Kidney epithelial cell (primary cell): ENCODE data around the gene P2RX3. TPM values are rescaled to one million over a fixed set of nuclear protein-coding genes. Genes with fewer than 3 reads are reported as not detected.

Experiments used
- DNase-seq: peaks from one replicate; pipeline ENCODE4 v3.0.0-alpha.2; 2010; ENCODE audit warnings: low read depth
- H3K27me3 ChIP-seq: 2 replicates; pipeline ENCODE4 v1.6.0; 2011; ENCODE audit warnings: low read length; ENCODE audit not compliant: control insufficient read depth, insufficient read depth
- H3K36me3 ChIP-seq: 2 replicates; pipeline ENCODE4 v1.5.1; 2011; ENCODE audit warnings: low read length; ENCODE audit not compliant: control insufficient read depth, insufficient read depth
- H3K4me3 ChIP-seq: 2 replicates; pipeline ENCODE4 v1.5.1; 2011; ENCODE audit warnings: low read depth, mild to moderate bottlenecking, control low read depth, low read length
- CTCF ChIP-seq: IDR thresholded peaks from 2 replicates; pipeline ENCODE4 v1.5.1; 2011; ENCODE audit warnings: mild to moderate bottlenecking, moderate library complexity, low read length, control low read depth, inconsistent platforms; ENCODE audit not compliant: insufficient read depth, poor library complexity, severe bottlenecking
- total RNA-seq: library from RNA; depleted of rRNA; stranded (reverse); fragments of >200 nt; gene quantifications from 2 replicates; pipeline ENCODE4 v1.2.3, GENCODE V29; 2015

P2RX3 gene
- total RNA-seq, 1 donor from 2014 or later = not detected

- DNase-seq = no peak
- Histone ChIP-seq H3K4me3 (no peak overlapping the region), H3K27me3 (no peaks in the 10 kb centered on the region), H3K36me3 (peaks cover 6% of the 10 kb centered on the region)
- no peak for TF ChIP-seq CTCF
Measured at GRCh38 chr11:57308426-57309060, 29.6 kb upstream of the P2RX3 start.

DNA sequence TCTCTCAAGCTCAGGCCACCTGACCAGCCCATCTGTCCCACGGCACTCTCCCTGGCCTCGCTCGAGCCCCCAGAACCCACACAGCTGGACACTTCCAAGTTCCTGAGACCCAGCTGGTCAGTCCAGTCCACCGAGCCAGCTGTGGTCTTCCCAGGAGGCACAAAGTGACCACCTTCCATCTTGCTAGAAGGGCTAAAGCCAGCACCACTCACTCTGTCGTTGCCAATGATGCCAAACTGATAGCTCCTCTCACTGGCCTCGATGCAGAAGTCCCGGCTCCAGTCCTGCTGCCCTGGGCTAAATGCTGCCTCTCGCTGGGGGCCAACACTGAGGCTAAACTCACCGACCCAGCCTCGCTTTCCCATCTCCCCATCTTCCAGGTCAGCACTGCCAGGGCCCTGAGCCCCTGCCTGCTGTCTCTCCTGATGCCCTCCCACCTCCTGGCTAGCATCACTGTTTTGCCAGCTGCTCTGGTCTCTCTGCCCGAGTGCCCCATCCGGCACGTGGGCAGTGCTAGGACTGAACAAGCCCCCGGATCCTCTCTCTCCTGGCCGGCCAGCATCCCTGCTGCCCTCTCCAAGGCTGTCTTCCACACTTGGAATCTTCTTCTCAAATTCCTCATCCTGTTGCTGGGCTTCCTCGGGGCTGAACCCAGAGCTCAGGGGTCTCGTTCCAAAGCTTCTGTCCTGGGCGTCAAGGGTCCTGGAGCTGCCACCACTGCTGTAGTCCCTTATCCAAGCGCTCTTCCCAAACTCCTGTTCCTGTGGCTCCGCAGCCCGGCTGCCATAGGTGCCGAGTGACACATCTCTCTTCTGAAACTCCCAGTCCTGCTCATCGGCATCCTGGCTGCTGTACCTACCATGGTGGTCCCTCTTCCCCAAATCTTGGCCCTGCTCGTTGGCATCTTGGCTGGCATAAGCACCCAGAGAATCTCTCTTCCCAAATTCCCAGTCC lies 28.8 kb upstream of the P2RX3 start:
- peaks cover 7% of the 10 kb centered on the region for H3K36me3 ChIP-seq
- no peak overlapping the region for H3K4me3 ChIP-seq
- TF ChIP-seq CTCF = no peak
- no peaks in the 10 kb centered on the region for H3K27me3 ChIP-seq
- DNase-seq = no peak

GRCh38 chr11:57310091-57310490 lies 28.1 kb upstream of the P2RX3 start:
- no peak overlapping the region for H3K4me3 ChIP-seq
- no peak for TF ChIP-seq CTCF
- H3K36me3 ChIP-seq = peaks cover 9% of the 10 kb centered on the region
- no peaks in the 10 kb centered on the region for H3K27me3 ChIP-seq
- DNase-seq = no peak

DNA sequence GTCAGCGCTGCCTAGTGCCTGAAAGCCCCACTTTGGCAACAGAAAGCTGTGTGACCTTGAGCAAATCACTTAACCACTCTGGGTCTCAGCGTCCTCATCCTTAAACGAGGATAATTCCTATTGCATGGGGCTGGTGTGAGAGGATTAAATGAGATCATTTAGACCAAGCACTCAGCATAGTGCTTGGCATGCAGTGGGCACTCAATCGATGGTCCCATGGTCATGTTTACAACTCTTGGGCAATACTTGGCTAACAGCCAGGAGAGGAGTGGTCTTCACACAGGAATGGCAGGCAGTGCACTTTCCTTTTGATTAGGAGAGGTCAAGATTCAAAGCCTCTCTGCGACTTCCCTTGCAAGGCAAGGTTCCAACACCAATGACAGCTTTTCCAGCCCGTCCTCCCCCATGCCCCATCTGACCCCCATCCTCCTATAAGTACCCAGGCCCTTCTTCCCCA lies 27.5 kb upstream of the P2RX3 start:
- H3K4me3 ChIP-seq = peak overlapping the region; percentile 36
- peaks cover 9% of the 10 kb centered on the region for H3K36me3 ChIP-seq
- DNase-seq = no peak
- no peak for TF ChIP-seq CTCF
- no peaks in the 10 kb centered on the region for H3K27me3 ChIP-seq

- TF ChIP-seq CTCF = no peak
- no peaks in the 10 kb centered on the region for H3K27me3 ChIP-seq
- DNase-seq = peak; percentile 90
- peak overlapping the region; percentile 36 for H3K4me3 ChIP-seq
- peaks cover 9% of the 10 kb centered on the region for H3K36me3 ChIP-seq
Measured at GRCh38 chr11:57311109-57311936, 26.8 kb upstream of the P2RX3 start.
